Head of caudate nucleus (tissue), 42 donors: Measurements from ENCODE around the gene EVA1A.
A peak's percentile ranks its signal among the peaks of the same experiment; 100 is the strongest.

Source experiments
- DNase-seq, 42 donors: peaks; one replicate each; pipeline versions ENCODE4 v3.0.0 to v3.0.0-alpha.2; 2020 to 2021; ENCODE audit warnings: mixed read lengths in 7 of 42
- intact Hi-C: fragments of 100-400 bp; cut with DNase I; formaldehyde crosslinking; loops from one replicate; pipeline ENCODE4 v1.15.0; 2022

EVA1A gene, protein sequence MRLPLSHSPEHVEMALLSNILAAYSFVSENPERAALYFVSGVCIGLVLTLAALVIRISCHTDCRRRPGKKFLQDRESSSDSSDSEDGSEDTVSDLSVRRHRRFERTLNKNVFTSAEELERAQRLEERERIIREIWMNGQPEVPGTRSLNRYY

DNA sequence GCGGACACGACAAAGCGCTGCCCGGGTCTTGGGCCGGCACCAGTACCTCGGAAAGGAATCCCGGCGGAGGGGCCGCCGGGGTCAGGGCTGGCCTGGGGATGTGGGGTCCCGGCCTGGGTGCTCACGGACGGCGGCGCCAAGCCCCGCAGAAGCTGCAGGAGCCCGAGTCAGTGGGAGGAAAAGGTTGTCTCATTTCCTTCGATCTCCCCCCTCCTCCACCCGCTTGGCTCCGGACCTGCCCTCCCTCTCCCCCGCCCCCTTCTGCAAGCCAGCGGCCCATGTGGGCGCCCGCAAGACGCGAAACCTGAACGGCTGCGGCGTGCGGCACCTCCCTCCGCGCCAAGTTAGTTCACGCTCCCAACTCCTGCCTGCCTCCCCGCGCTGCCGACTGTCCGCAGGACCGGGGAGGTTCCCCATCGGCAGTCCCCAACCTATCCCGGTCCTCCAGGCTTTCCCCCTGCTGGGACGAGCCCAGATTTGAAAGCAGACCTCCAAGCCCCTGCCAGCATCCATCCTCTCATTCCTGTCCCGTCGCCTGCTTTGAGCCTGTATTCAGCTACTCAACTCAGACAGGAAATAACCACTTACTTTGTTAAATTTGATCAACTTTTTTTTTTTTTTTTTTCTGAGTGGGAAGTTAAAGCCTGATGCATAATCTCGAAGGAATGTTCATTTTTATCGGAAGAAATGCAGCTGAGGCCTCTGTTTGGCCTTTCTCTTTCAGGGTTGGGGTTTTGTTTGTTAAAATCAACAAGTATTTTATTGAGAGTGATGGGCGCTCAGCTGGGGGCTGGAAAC is at the start of gene EVA1A:
Gene EVA1A (minus strand): TSS at position 172 of the 798 bp plus-strand sequence. CDS start 42,799 bp downstream, outside the sequence.
- peak in 35 of 42 donors; percentile 8 to 70 (median 39) for DNase-seq
- intact Hi-C loops: no loop called here

GRCh38 chr2:75609937-75610508 is 49.3 kb upstream of the EVA1A start:
- intact Hi-C loops: loop anchor here (10.0 kb wide), 1 partner anchor 685 kb away; no protein-coding TSS in a partner anchor
- no peak for DNase-seq

DNA sequence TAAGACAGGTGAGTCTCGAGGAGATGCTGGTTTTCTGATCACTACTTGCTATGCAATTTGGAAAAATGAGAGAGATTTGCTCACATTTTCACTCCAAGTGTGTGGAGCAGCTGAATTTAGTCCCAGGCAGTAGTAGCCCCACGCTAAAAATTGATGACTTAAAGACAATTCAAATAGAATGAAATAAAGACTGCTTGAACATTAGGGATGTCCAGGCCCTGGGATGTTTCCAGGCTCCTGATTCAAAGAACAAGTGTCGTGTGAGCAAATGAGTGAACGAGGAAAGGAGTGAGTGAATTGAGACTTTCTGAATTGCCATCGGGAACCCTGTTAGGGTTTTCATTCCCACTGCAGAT is 48.6 kb upstream of the EVA1A start:
- DNase-seq: no peak
- intact Hi-C loops: no loop called here

GRCh38 chr2:75608684-75609333 is 48.1 kb upstream of the EVA1A start:
- intact Hi-C loops: no loop called here
- peak; percentile 55 to 88 (median 76) for DNase-seq

DNA sequence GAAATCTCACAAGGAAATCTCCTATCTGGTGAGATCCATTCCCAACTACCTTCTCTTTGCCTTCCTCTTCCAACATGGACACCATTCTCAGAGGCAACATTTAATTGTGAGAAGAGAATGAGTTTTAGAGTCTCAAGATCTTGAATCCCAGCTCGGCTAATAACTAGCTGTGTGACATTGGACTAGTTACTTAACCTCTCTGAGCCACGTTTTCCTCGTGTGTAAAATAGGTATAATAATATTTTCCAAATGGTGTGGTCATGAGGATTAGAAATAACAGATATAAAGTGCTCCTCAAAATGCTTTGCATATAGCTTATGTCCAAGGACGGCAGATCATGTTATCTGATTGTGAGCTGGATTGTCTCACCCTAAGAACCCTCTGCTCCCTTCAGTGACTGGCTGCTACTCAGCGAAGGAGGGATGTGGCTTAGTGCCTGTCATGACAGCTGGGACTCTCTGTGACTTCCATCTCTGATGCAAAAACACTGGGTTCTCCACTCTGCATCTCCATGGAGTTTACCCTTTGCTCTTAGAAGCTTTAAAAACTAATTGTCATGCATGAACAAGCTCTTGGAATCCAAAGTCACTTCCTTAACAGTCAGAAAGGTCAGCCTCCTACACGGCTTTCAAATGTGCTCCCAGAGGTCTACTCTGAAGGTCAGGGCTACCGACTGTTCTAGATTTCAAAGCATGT is 47.4 kb upstream of the EVA1A start:
- intact Hi-C loops: no loop called here
- DNase-seq: no peak

DNA sequence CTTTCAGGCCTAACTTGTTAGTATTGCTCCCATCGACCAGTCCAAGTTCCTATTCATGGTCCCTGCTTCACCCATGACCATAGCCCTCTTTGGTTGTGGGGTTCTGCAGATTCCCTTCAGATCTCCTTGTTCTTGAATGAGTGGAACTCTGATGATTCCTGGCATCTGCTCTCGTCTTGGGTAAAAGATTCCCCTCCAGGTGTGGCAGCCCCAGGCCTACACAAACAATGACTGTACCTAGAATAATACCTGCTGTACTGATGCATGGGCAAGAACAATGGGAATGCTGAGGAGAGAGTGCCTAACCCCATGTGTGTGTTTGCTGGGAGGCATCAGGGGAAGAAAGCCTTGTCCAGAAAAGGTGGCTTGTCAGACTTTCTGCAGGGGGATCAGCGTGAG is 46.7 kb upstream of the EVA1A start:
- no peak for DNase-seq

GRCh38 chr2:75606761-75607399 is 46.1 kb upstream of the EVA1A start:
- intact Hi-C loops: no loop called here
- DNase-seq: no peak

More for the DNA sequence above, 46.7 kb upstream of the EVA1A start:
- intact Hi-C loops: no loop called here

DNA sequence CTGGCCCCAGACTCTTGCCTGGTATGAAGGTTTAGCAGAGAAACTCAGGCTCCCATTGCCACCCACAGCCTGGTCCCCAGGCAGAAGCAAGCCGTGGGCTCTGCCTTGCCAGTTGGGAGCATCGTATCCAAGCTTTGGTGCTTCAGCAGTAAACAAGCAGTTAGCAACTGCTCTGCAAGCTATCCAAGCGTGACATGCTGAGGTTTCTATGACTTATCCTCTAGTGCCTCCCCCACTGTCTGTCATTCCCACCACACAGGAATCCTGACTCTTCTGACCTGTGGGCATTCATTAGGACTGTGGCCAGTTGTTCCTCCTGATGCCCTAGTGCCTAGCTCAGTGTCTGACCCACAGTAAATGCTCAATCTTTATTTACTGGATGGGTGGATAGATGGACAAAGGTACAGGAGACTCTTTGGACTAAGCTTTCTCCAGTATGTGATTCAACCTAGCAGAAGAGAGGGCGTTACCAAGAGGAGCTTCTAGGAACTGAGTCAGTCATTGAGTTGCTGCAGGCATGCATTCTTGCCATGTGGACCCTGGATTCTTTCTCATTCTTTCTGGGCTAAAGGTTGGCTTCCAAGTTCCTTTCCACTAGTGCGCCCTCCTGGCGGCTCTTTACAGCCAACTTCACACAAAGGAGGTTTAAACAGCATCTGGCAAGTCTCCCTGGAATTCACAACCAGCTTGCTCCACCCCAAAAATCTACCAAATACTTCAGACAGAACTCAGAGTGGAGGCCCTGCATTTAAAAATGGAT is 45.2 kb upstream of the EVA1A start:
- peak in 4 of 42 donors; percentile 5 to 38 (median 19) for DNase-seq
- intact Hi-C loops: no loop called here

- intact Hi-C loops: no loop called here
- DNase-seq: no peak
These were observed 43.7 kb upstream of the EVA1A start for GRCh38 chr2:75604484-75604883.

GRCh38 chr2:75603477-75603876 is 42.7 kb upstream of the EVA1A start:
- intact Hi-C loops: no loop called here
- no peak for DNase-seq

- DNase-seq: no peak
- intact Hi-C loops: no loop called here
These were observed 42.1 kb upstream of the EVA1A start for GRCh38 chr2:75602724-75603342.

DNA sequence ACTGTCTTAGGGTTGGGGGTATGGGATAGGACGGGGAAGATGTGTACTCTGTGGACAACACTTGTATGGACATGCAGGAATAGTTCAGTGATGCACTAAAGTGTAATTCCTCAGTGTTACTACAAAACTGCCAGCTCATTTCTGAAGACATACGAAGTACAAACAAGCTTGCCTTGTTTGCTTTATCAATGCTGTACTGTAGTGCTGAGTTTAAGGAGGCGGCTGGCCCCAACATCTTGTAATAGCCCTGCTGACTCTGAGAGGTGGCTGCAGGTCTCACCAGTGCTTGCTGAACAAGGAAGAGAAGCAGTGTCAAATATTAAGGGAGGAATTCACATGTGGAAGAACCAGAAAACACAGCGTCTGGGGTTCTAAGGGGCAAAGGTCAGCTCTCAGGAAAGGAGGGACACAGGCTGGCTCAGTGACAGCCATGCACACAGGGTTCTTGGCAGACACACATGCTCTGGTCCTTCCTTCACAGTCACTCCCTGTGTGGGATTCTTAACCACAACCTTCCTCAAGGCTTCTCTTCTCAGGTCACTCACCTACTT is 39.8 kb upstream of the EVA1A start:
- no peak for DNase-seq
- intact Hi-C loops: no loop called here

GRCh38 chr2:75598589-75599155 is 37.9 kb upstream of the EVA1A start:
- intact Hi-C loops: no loop called here
- no peak for DNase-seq

GRCh38 chr2:75597949-75598348 is 37.2 kb upstream of the EVA1A start:
- intact Hi-C loops: no loop called here
- DNase-seq: no peak

DNA sequence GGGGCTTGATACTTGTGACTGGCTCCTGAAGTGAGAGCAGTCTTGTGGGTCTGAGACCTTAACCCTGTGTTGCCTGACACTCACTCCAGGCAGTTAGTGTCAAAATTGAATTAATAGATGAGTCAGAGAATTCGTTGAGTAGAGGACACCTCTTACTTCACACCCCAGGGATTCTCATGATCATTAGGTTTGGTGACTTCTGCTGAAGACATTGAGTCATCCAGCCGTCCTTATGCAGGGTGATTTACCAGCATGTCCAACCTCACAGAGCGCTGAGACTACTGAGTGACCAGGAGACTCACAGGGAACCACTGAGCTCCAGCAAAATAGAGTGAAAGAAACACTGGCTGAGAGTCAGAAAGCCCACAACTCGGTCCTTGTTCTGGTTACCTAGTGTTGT is 36.0 kb upstream of the EVA1A start:
- intact Hi-C loops: no loop called here
- no peak for DNase-seq

DNA sequence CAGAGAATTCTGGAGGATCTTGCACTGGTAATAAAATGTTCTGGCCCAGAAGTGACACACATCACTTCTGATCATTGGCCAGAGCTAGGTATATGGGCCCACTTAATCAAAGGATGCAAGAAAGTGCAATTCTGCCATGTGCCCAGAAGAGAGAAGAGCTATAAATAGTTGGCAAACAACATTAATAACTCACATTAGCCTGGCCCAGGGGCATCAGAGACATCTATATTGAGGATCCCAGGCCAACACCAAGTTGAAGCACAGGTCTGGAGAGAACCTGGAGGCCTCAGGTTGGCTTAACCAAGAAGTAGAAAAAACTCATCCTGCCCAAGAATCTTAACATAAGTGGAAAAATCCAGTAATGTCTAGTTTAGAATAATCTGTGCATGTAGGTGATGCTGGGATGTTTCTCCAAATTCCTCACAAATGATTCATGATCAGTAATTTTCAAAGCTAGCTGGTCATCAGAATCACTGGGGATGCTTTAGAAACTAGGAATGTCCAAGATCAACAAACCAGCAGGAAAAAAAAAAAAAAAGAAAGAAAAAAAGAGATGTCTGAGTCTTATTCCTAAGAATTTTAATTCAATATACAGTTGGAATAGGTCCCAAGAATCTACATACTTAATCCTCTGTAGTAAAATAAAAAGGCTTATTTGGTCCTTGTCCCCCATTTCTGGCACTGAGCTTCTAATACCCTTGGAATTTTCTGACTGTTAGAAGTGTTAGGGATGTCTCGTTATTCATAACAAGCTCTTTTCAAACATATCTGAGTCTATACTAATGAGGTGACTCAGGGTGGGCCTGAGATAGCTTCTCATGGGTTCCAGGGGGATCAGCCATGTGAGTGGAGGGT is 35.0 kb upstream of the EVA1A start:
- intact Hi-C loops: no loop called here
- no peak for DNase-seq
